PC-3 (cell line): Measurements from ENCODE around the gene PROSER3. TPM values are rescaled to one million over a fixed set of nuclear protein-coding genes. Genes with fewer than 3 reads are reported as not detected.

Experiments
- ATAC-seq: fragments of 200-7000 bp; cut with Tn5 transposase; 2 replicates; pipeline ENCODE4 v1.9.1; 2020; ENCODE audit warnings: mild to moderate bottlenecking, moderate library complexity
- BruUV-seq: library from RNA; stranded (reverse); fragments of 400-500 nt; replicated peaks from 2 replicates; lab custom pipeline; 2021; lab: Mats Ljungman, UMichigan
- CTCF ChIA-PET: fragments of 300-600 bp; sonication (Branson Sonifier 250); formaldehyde crosslinking; loops from one replicate; lab custom pipeline; 2022; ENCODE audit warnings: antibody characterized with exemption; lab: Charles Lee
- POLR2A ChIA-PET: fragments of 300-600 bp; sonication (Branson Sonifier 250); formaldehyde crosslinking; loops from one replicate; lab custom pipeline; 2022; ENCODE audit warnings: antibody characterized with exemption; ENCODE audit not compliant: unreplicated experiment; lab: Charles Lee
- DNase-seq: peaks from one replicate; pipeline ENCODE4 v3.0.0-alpha.2; 2015
- H2AFZ ChIP-seq: fragments of 300-600 bp; sonication (generic); 2 replicates; pipeline ENCODE4 v1.6.0; 2016; ENCODE audit warnings: antibody characterized with exemption, low read length
- H3F3A ChIP-seq: fragments of 300-600 bp; sonication (generic); one replicate; pipeline ENCODE4 v1.6.0; 2017; ENCODE audit warnings: antibody characterized with exemption, low read length, control low read depth, mild to moderate bottlenecking; ENCODE audit not compliant: unreplicated experiment
- H3K27ac ChIP-seq: fragments of 300-600 bp; sonication (generic); 2 replicates; pipeline ENCODE4 v1.5.1; 2016; ENCODE audit warnings: mild to moderate bottlenecking, low read length
- H3K27me3 ChIP-seq: fragments of 300-600 bp; sonication (generic); 2 replicates; pipeline ENCODE4 v1.6.1; 2016; ENCODE audit warnings: low read length, mixed read lengths
- H3K36me3 ChIP-seq: fragments of 300-600 bp; sonication (generic); 2 replicates; pipeline ENCODE4 v1.6.1; 2016; ENCODE audit warnings: low read depth, mixed run types, low read length, mixed read lengths
- H3K4me1 ChIP-seq: fragments of 300-600 bp; sonication (generic); 2 replicates; pipeline ENCODE4 v1.5.1; 2016; ENCODE audit warnings: low read length; ENCODE audit not compliant: insufficient read depth
- H3K4me2 ChIP-seq: fragments of 300-600 bp; sonication (generic); 2 replicates; pipeline ENCODE4 v1.6.0; 2016; ENCODE audit warnings: low read length
- H3K4me3 ChIP-seq: fragments of 300-600 bp; sonication (generic); 2 replicates; pipeline ENCODE4 v1.5.1; 2016; ENCODE audit warnings: mild to moderate bottlenecking, low read length, mixed read lengths
- H3K79me2 ChIP-seq: fragments of 300-600 bp; sonication (generic); 2 replicates; pipeline ENCODE4 v1.6.1; 2017; ENCODE audit warnings: low read length, mixed read lengths
- H3K9ac ChIP-seq: fragments of 300-600 bp; sonication (generic); 2 replicates; pipeline ENCODE4 v1.6.0; 2016; ENCODE audit warnings: mild to moderate bottlenecking, low read length
- H3K9me2 ChIP-seq: fragments of 300-600 bp; sonication (generic); replicated peaks from 2 replicates; pipeline ENCODE4 v1.6.1; 2016; ENCODE audit warnings: mixed run types, low read length, mixed read lengths
- H3K9me3 ChIP-seq: fragments of 300-600 bp; sonication (generic); 2 replicates; pipeline ENCODE4 v1.6.1; 2016; ENCODE audit warnings: low read length, mixed read lengths
- H4K20me1 ChIP-seq: fragments of 300-600 bp; sonication (generic); 2 replicates; pipeline ENCODE4 v1.6.1; 2016; ENCODE audit warnings: low read length, mixed read lengths
- EZH2 ChIP-seq: fragments of 300-600 bp; sonication (generic); IDR thresholded peaks from one replicate; pipeline ENCODE4 v1.6.1; 2017; ENCODE audit warnings: antibody characterized with exemption, mild to moderate bottlenecking, low read length; ENCODE audit not compliant: unreplicated experiment
- EZH2phosphoT487 ChIP-seq: fragments of 300-600 bp; sonication (generic); IDR thresholded peaks from 2 replicates; pipeline ENCODE4 v1.6.1; 2018; ENCODE audit warnings: mild to moderate bottlenecking, antibody characterized with exemption, low read length, borderline replicate concordance
- intact Hi-C: fragments of 100-400 bp; cut with micrococcal nuclease; formaldehyde crosslinking; loops from 2 replicates; pipeline ENCODE4 v1.9.0; 2023
- total RNA-seq: library from RNA; depleted of rRNA; stranded (reverse); fragments of >200 nt; gene quantifications from 2 replicates; pipeline ENCODE4 v1.2.3, GENCODE V29; 2014
- TF ChIP-seq, protein P1 (sequence below): fragments of 300-600 bp; sonication (generic); conservative IDR thresholded peaks from 2 replicates; pipeline ENCODE4 v1.5.1; 2017; ENCODE audit warnings: antibody characterized with exemption, low read depth, mild to moderate bottlenecking, low read length

The PROSER3 gene
- total RNA-seq, 1 experiment from 2014 or later: 5.5 TPM

- intact Hi-C loops: no loop called here
- Histone ChIP-seq H2AFZ (no peak overlapping the region), H3K9me2 (no peaks in the 10 kb centered on the region), H3F3A (no peaks in the 10 kb centered on the region), H3K27ac (no peak overlapping the region), H3K9ac (no peak overlapping the region), H3K36me3 (no peaks in the 10 kb centered on the region), H3K4me3 (no peak overlapping the region), H3K4me1 (no peaks in the 10 kb centered on the region), H3K4me2 (no peak overlapping the region), H3K79me2 (no peaks in the 10 kb centered on the region), H3K27me3 (no peaks in the 10 kb centered on the region), H4K20me1 (no peaks in the 10 kb centered on the region), H3K9me3 (no peaks in the 10 kb centered on the region)
- ATAC-seq (no peak), DNase-seq (no peak)
- no peak for TF ChIP-seq EZH2phosphoT487
- no peak for TF ChIP-seq EZH2
- TF ChIP-seq, protein P1, sequence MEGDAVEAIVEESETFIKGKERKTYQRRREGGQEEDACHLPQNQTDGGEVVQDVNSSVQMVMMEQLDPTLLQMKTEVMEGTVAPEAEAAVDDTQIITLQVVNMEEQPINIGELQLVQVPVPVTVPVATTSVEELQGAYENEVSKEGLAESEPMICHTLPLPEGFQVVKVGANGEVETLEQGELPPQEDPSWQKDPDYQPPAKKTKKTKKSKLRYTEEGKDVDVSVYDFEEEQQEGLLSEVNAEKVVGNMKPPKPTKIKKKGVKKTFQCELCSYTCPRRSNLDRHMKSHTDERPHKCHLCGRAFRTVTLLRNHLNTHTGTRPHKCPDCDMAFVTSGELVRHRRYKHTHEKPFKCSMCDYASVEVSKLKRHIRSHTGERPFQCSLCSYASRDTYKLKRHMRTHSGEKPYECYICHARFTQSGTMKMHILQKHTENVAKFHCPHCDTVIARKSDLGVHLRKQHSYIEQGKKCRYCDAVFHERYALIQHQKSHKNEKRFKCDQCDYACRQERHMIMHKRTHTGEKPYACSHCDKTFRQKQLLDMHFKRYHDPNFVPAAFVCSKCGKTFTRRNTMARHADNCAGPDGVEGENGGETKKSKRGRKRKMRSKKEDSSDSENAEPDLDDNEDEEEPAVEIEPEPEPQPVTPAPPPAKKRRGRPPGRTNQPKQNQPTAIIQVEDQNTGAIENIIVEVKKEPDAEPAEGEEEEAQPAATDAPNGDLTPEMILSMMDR: no peak
- CTCF ChIA-PET: no interaction called here
- BruUV-seq: no TSS peak
- POLR2A ChIA-PET: no interaction called here
Observed at GRCh38 chr19:35780058-35780457, 22.1 kb downstream of the PROSER3 start.

GRCh38 chr19:35780717-35781116 lies 22.7 kb downstream of the PROSER3 start:
- Histone ChIP-seq H3K27ac (no peak overlapping the region), H3K4me2 (no peak overlapping the region), H3K4me1 (no peaks in the 10 kb centered on the region), H3F3A (no peaks in the 10 kb centered on the region), H3K27me3 (no peaks in the 10 kb centered on the region), H3K9me3 (no peaks in the 10 kb centered on the region), H3K9ac (no peak overlapping the region), H2AFZ (no peak overlapping the region), H3K9me2 (no peaks in the 10 kb centered on the region), H3K36me3 (no peaks in the 10 kb centered on the region), H3K4me3 (no peak overlapping the region), H4K20me1 (no peaks in the 10 kb centered on the region), H3K79me2 (no peaks in the 10 kb centered on the region)
- ChIA-PET CTCF (no interaction called here), POLR2A (no interaction called here)
- no peak for DNase-seq
- no peak for TF ChIP-seq EZH2phosphoT487
- TF ChIP-seq, protein P1: no peak
- no peak for TF ChIP-seq EZH2
- BruUV-seq: no TSS peak
- intact Hi-C loops: no loop called here
- ATAC-seq: no peak

GRCh38 chr19:35781650-35782049 lies 23.7 kb downstream of the PROSER3 start:
- Histone ChIP-seq H3K79me2 (no peaks in the 10 kb centered on the region), H3K9ac (no peak overlapping the region), H3F3A (no peaks in the 10 kb centered on the region), H3K4me1 (no peaks in the 10 kb centered on the region), H2AFZ (no peak overlapping the region), H3K4me2 (no peak overlapping the region), H3K9me3 (no peaks in the 10 kb centered on the region), H3K9me2 (no peaks in the 10 kb centered on the region), H3K27me3 (no peaks in the 10 kb centered on the region), H4K20me1 (no peaks in the 10 kb centered on the region), H3K36me3 (no peaks in the 10 kb centered on the region), H3K4me3 (no peak overlapping the region), H3K27ac (no peak overlapping the region)
- ATAC-seq (no peak), DNase-seq (no peak)
- ChIA-PET POLR2A (no interaction called here), CTCF (no interaction called here)
- intact Hi-C loops: no loop called here
- TF ChIP-seq, protein P1: no peak
- TF ChIP-seq EZH2phosphoT487 (no peak), EZH2 (no peak)
- no TSS peak for BruUV-seq
